Bronchial epithelial cell (primary cell): ENCODE measurements around the gene PDE11A. TPM values are rescaled to one million over a fixed set of nuclear protein-coding genes. Genes with fewer than 3 reads are reported as not detected.

ENCODE experiments used
- DNase-seq: peaks from one replicate; pipeline ENCODE4 v3.0.0-alpha.2; 2010; ENCODE audit warnings: low read depth
- FAIRE-seq: peaks from 2 replicates; lab custom pipeline; 2011; peaks lifted over from hg19 to GRCh38; lab: Jason Lieb, UNC
- H3K27me3 ChIP-seq: 2 replicates; pipeline ENCODE4 v1.5.1; 2011; ENCODE audit warnings: low read length; ENCODE audit not compliant: control insufficient read depth, insufficient read depth
- H3K36me3 ChIP-seq: 2 replicates; pipeline ENCODE4 v1.5.1; 2011; ENCODE audit warnings: low read length; ENCODE audit not compliant: control insufficient read depth, insufficient read depth
- H3K4me3 ChIP-seq: 2 replicates; pipeline ENCODE4 v1.5.1; 2011; ENCODE audit warnings: mild to moderate bottlenecking, low read depth, low read length, control low read depth
- total RNA-seq: library from RNA; depleted of rRNA; stranded (reverse); fragments of >200 nt; gene quantifications from 2 replicates; pipeline ENCODE4 v1.2.1, GENCODE V29; 2014
- TF ChIP-seq, protein P1 (sequence below): IDR thresholded peaks from 2 replicates; pipeline ENCODE4 v1.5.1; 2011; ENCODE audit warnings: mild to moderate bottlenecking, moderate library complexity, low read length, control low read depth, inconsistent platforms; ENCODE audit not compliant: insufficient read depth, severe bottlenecking

Gene PDE11A
- total RNA-seq, 1 donor from 2014 or later = not detected

DNA sequence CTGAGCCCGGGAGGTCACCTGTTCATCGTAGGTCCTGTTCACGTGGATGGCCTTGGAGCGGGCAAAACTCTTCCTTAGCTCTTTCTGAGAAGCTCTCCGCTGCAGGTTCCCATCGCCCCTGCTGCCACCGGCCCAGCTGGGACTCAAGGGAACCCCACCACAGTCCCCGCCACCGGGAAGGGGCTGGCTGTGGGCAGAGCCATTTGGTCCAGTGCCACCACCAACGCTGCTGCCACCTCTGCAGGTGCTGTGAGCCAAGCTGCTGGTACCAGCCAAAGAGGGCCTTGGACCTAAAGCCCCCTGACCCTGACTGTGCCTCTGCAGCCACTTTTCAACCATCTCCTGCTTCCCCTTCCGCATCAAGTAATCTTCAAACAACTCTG, 586 bp downstream of the PDE11A start:
- Histone ChIP-seq H3K36me3 (no peaks in the 10 kb centered on the region), H3K27me3 (peaks cover 5% of the 10 kb centered on the region), H3K4me3 (no peak overlapping the region)
- no peak for DNase-seq
- no peak for FAIRE-seq
- TF ChIP-seq, protein P1, sequence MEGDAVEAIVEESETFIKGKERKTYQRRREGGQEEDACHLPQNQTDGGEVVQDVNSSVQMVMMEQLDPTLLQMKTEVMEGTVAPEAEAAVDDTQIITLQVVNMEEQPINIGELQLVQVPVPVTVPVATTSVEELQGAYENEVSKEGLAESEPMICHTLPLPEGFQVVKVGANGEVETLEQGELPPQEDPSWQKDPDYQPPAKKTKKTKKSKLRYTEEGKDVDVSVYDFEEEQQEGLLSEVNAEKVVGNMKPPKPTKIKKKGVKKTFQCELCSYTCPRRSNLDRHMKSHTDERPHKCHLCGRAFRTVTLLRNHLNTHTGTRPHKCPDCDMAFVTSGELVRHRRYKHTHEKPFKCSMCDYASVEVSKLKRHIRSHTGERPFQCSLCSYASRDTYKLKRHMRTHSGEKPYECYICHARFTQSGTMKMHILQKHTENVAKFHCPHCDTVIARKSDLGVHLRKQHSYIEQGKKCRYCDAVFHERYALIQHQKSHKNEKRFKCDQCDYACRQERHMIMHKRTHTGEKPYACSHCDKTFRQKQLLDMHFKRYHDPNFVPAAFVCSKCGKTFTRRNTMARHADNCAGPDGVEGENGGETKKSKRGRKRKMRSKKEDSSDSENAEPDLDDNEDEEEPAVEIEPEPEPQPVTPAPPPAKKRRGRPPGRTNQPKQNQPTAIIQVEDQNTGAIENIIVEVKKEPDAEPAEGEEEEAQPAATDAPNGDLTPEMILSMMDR = no peak

- TF ChIP-seq, protein P1 = no peak
- FAIRE-seq (no peak), DNase-seq (no peak)
- peaks cover 5% of the 10 kb centered on the region for H3K27me3 ChIP-seq
- H3K4me3 ChIP-seq = no peak overlapping the region
- no peaks in the 10 kb centered on the region for H3K36me3 ChIP-seq
These were observed 1.8 kb downstream of the PDE11A start for GRCh38 chr2:178070824-178071223.

DNA sequence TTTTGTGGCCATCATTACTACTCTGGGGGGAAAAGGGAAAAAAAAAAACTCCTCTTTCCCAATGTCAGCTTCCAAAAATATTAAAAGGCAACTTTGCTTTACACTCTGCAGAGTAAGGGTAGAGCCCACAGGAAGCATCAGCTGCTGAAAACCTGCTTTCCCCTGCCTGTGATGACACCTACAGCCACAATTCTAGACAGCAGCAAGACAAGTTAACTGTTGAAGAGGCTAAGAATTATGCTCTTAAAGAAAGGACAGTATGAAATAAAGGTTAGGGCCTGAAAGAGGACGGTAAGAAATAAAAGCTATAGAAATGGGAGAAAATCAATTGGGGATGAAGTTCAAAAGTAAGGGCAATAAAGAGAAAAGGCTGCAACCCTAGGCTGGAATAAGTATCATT, 3.0 kb downstream of the PDE11A start:
- H3K27me3 ChIP-seq = peaks cover 5% of the 10 kb centered on the region
- DNase-seq (no peak), FAIRE-seq (no peak)
- no peaks in the 10 kb centered on the region for H3K36me3 ChIP-seq
- no peak overlapping the region for H3K4me3 ChIP-seq
- TF ChIP-seq, protein P1 = no peak

DNA sequence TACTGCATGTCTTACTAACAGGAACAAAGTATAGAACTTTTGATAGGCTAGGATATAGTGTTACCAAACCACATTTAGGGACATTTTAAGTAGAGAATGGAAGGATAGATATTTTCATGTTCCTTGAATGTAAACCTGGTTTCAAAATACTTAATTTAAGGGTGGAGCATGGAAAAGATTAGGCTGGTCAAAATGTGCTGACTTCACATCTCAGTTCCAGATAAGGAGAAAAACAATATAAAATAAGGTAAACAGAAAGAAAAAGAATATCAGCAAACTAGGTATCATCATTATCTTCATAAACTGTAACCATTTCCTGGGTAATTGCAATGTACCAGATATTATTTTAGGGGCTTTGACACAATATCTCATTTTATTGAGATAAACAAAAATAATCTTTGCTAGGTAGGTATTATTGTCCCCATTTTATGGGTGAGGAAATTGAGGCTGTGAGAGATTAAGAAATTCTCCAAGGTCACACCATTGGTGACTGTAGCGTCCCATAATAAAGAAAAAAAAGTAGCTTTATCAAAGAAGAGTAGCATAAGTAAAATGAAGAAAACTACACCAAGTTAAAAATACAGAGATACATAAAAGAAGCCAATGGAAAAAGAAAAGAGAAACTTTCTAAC, 3.6 kb downstream of the PDE11A start:
- no peak overlapping the region for H3K4me3 ChIP-seq
- TF ChIP-seq, protein P1 = no peak
- no peak for DNase-seq
- peaks cover 5% of the 10 kb centered on the region for H3K27me3 ChIP-seq
- H3K36me3 ChIP-seq = no peaks in the 10 kb centered on the region
- no peak for FAIRE-seq

DNA sequence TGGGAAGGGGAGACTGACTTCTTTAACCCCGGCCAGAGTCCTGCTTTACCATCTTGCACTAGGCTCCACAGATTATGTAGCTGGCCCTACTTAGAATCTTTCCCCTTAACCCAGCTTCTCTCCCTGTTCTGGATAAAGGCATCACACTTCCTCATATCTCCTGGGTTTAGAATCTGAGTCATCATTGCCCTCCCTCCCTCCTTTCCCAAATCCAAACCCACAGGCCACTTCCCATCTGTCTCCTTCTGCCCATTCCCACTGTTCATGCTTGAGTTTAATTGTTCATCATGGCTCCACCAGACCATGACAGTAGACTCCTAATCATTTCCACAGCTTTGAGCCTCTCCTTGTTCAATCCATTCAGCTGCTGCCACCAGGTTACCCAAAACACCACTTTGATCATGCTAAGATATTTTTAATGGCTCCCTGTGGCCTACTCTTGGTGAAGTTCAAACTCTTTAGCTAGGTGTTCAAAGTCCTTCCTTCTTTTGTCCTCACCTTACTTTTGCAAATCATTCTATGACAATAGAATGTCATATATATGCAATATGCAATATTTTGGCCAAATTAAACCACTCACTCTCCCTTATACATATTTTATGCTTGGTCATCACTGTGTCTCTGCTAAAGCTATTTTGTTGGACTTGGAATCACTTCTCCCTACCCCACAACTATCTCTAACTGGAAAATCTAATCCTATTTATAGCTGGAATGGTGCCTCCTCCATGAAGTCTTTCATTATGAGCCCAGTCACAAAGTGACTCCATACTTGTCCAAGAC, 5.5 kb downstream of the PDE11A start:
- Histone ChIP-seq H3K36me3 (no peaks in the 10 kb centered on the region), H3K4me3 (no peak overlapping the region), H3K27me3 (peaks cover 5% of the 10 kb centered on the region)
- DNase-seq (no peak), FAIRE-seq (no peak)
- TF ChIP-seq, protein P1 = no peak
